Stimulated activated CD8-positive, alpha-beta memory T cell treated with anti-CD3 and anti-CD28 coated beads, Interleukin-15, amount 100 ng/mL, for 1 hour (primary cell): ENCODE data around the gene NKTR.

Source experiments
- DNase-seq: peaks from one replicate; pipeline ENCODE4 v3.0.0-alpha.2; 2020; ENCODE audit warnings: low read depth

Gene NKTR

GRCh38 chr3:42662813-42663535 is 62.5 kb downstream of the NKTR start:
- no peak for DNase-seq

- DNase-seq = no peak
Measured at GRCh38 chr3:42663581-42664437, 63.3 kb downstream of the NKTR start.

- no peak for DNase-seq
Measured at GRCh38 chr3:42664438-42664803, 63.9 kb downstream of the NKTR start.

- DNase-seq = no peak
Measured at GRCh38 chr3:42665050-42665878, 64.8 kb downstream of the NKTR start.

GRCh38 chr3:42666022-42666421 is 65.5 kb downstream of the NKTR start:
- no peak for DNase-seq

- no peak for DNase-seq
Measured at GRCh38 chr3:42666577-42666998, 66.1 kb downstream of the NKTR start.

GRCh38 chr3:42667096-42667522 is 66.6 kb downstream of the NKTR start:
- DNase-seq = no peak

GRCh38 chr3:42667523-42668412 is 67.3 kb downstream of the NKTR start:
- no peak for DNase-seq

GRCh38 chr3:42668413-42668760 is 67.9 kb downstream of the NKTR start:
- DNase-seq = no peak

- DNase-seq = no peak
Measured at GRCh38 chr3:42668793-42669217, 68.3 kb downstream of the NKTR start.

DNA sequence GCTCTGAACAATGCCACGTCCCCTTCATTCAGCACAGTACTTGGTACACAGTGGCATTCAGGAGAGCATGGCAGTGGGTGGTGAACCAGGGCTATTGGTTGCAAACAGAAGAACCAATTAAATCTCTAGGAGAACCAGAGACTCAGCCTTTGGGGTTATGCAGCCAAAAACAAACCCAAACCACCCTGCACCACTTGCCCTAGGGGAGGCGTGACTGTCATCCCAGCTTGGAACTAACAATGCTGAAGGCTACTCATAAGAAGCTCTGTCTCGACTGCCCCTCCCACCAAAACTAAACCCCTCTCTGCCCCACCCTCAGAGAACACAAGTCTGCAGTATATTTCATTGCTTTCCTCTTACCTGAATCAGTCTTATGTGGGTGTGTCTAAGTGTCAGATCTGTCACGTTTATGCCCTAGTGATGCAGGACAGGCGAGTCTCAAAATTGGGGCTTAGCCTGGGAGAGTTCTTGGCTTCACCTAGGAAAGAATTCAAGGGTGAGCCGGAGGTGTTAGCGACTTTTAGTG is 69.6 kb downstream of the NKTR start:
- DNase-seq = no peak

GRCh38 chr3:42670670-42671069 is 70.2 kb downstream of the NKTR start:
- DNase-seq = no peak

GRCh38 chr3:42672515-42672914 is 72.0 kb downstream of the NKTR start:
- no peak for DNase-seq

DNA sequence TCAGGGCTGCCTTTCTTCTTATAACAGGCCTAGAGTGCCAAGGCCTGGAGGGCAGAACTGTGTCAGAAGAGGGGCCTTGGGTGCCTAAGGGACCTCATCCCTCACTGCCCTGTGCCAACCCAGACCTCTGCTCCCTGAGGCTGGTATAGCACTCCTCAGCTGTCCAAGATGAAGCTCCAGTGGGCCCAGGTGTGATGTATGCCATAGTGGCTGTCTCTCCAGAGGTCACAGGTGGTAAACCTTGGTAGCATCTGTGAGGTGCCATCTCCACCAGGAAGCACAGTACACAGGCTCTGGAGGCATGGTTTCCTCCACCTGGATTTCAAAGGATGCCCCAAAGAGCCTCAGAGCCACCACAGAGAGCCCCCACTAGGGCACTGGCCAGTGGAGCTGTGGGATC is 72.6 kb downstream of the NKTR start:
- no peak for DNase-seq

DNA sequence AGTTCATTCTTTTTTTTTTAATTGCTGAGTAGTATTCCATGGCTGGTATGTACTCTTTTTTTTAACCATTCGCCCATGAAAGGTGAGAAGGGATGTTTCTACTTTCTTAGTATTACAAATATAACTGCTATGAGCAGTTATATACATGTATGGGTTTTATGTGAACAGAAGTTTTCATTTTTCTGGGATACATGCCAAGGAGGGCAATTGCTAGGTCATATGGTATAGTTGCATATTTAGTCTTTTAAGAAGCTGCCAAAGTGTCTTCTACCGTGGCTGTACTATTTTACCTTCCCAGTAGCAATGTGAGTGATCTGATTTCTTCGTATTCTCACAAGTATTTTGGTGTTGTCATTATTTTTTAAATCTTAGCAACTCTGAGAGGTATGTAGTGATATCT is 73.7 kb downstream of the NKTR start:
- DNase-seq = no peak

DNA sequence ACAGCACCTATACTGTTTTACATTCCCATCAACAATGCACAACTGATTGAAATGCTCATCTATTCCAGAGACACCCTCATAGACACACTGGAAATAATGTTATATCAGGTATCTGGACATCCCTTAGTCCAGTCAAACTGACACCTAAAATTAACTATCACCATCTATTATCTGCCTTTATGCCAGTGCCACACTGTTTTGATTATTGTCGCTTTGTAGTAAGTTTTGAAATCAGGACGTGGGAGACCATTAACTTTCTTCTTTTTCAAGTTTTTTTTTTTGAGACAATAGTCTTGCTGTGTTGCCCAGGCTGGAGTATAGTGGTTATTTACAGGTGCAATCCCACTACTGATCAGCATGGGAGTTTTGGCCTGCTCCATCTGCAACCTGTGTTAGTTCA is 75.4 kb downstream of the NKTR start:
- no peak for DNase-seq

GRCh38 chr3:42678447-42678846 is 78.0 kb downstream of the NKTR start:
- DNase-seq = no peak

DNA sequence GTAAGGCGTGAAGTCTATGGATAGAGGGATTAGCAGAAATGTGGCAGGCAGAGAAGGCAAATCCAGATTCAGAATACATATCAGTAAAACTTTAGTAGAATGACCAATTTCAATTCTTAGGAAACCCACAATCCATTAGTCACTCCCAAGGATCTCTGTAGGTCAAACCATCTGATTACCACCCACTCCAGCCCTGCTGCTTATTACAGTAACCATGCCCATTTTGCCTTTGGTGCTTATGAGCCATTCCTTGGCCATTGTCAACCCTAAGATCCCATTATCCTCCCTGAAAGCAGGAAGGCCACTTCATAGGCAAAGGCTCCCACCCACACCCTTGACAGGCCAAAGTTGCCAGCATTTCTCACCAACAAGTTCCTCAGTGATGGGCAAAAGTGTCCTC is 79.8 kb downstream of the NKTR start:
- no peak for DNase-seq

- no peak for DNase-seq
Measured at GRCh38 chr3:42680806-42681205, 80.3 kb downstream of the NKTR start.

- DNase-seq = no peak
Measured at GRCh38 chr3:42681361-42682038, 81.0 kb downstream of the NKTR start.
